GM18517 (cell line): ENCODE data around the gene TIMM22.
"Not testable (repeated sequence)": the region's sequence is repeated elsewhere in the genome, so short reads cannot be mapped to it uniquely, and the experiment has no call there.

Source experiments
- ATAC-seq: cut with Tn5 transposase; IDR thresholded peaks from one replicate; pipeline ENCODE4 v1.9.1; 2021; ENCODE audit warnings: mild to moderate bottlenecking, moderate library complexity; ENCODE audit not compliant: unreplicated experiment

Gene TIMM22

GRCh38 chr17:1037238-1037879 is 40.4 kb downstream of the TIMM22 start:
- no peak for ATAC-seq

GRCh38 chr17:1038459-1039122 is 41.7 kb downstream of the TIMM22 start:
- ATAC-seq = no peak

GRCh38 chr17:1039123-1039507 is 42.2 kb downstream of the TIMM22 start:
- no peak for ATAC-seq

GRCh38 chr17:1039511-1040215 is 42.7 kb downstream of the TIMM22 start:
- ATAC-seq = no peak

GRCh38 chr17:1040216-1040600 is 43.3 kb downstream of the TIMM22 start:
- ATAC-seq = no peak

- no peak for ATAC-seq
These were observed 44.8 kb downstream of the TIMM22 start for GRCh38 chr17:1041746-1042145.

- ATAC-seq = no peak
These were observed 45.6 kb downstream of the TIMM22 start for GRCh38 chr17:1042486-1042885.

GRCh38 chr17:1043601-1044251 is 46.8 kb downstream of the TIMM22 start:
- no peak for ATAC-seq

GRCh38 chr17:1044387-1045009 is 47.6 kb downstream of the TIMM22 start:
- ATAC-seq = not testable (repeated sequence)

- ATAC-seq = no peak
These were observed 48.5 kb downstream of the TIMM22 start for GRCh38 chr17:1045456-1045855.

- no peak for ATAC-seq
These were observed 50.4 kb downstream of the TIMM22 start for GRCh38 chr17:1047177-1047878.

GRCh38 chr17:1047879-1048470 is 51.0 kb downstream of the TIMM22 start:
- ATAC-seq = no peak

- not testable (repeated sequence) for ATAC-seq
These were observed 51.7 kb downstream of the TIMM22 start for GRCh38 chr17:1048516-1049115.

- no peak for ATAC-seq
These were observed 52.7 kb downstream of the TIMM22 start for GRCh38 chr17:1049446-1050225.

- ATAC-seq = no peak
These were observed 53.5 kb downstream of the TIMM22 start for GRCh38 chr17:1050246-1050995.

GRCh38 chr17:1050996-1051925 is 54.3 kb downstream of the TIMM22 start:
- ATAC-seq = no peak
